T-helper 2 cell treated with Interferon-gamma antibody and Interleukin-4, amounts not matched to agents 100 ng/mL and 5 ng/mL, for 36 hours (primary cell): Measurements from ENCODE around the gene NUMB. TPM values are rescaled to one million over a fixed set of nuclear protein-coding genes. Genes with fewer than 3 reads are reported as not detected.

Experiments used
- intact Hi-C: fragments of 100-400 bp; cut with micrococcal nuclease; formaldehyde crosslinking; loops from one replicate; pipeline ENCODE4 v1.15.1; 2023
- total RNA-seq: library from RNA; stranded (reverse); gene quantifications from 2 replicates; pipeline ENCODE4 v1.2.3, GENCODE V29; 2022

NUMB gene
- total RNA-seq, 1 donor from 2014 or later = 45.0 TPM

GRCh38 chr14:73262427-73263183, 195.7 kb downstream of the NUMB start:
- intact Hi-C loops = no loop called here

- intact Hi-C loops = no loop called here
These were observed 196.6 kb downstream of the NUMB start for GRCh38 chr14:73261520-73262426.

- intact Hi-C loops = no loop called here
These were observed 197.3 kb downstream of the NUMB start for GRCh38 chr14:73261075-73261474.

GRCh38 chr14:73260574-73260973, 197.8 kb downstream of the NUMB start:
- intact Hi-C loops = no loop called here

GRCh38 chr14:73259837-73260236, 198.5 kb downstream of the NUMB start:
- intact Hi-C loops = no loop called here

- intact Hi-C loops = no loop called here
These were observed 199.3 kb downstream of the NUMB start for GRCh38 chr14:73258845-73259611.

GRCh38 chr14:73258076-73258475, 200.3 kb downstream of the NUMB start:
- intact Hi-C loops = no loop called here

- intact Hi-C loops = no loop called here
These were observed 202.6 kb downstream of the NUMB start for GRCh38 chr14:73255693-73256225.

- intact Hi-C loops = no loop called here
These were observed 203.3 kb downstream of the NUMB start for GRCh38 chr14:73255005-73255400.

- intact Hi-C loops = no loop called here
These were observed 203.9 kb downstream of the NUMB start for GRCh38 chr14:73254247-73255004.

GRCh38 chr14:73253721-73254120, 204.6 kb downstream of the NUMB start:
- intact Hi-C loops = no loop called here

- intact Hi-C loops = no loop called here
These were observed 205.1 kb downstream of the NUMB start for GRCh38 chr14:73253323-73253610.

GRCh38 chr14:73252491-73253322, 205.6 kb downstream of the NUMB start:
- intact Hi-C loops = no loop called here

GRCh38 chr14:73251516-73252215, 206.7 kb downstream of the NUMB start:
- intact Hi-C loops = no loop called here

GRCh38 chr14:73250781-73251500, 207.4 kb downstream of the NUMB start:
- intact Hi-C loops = no loop called here

GRCh38 chr14:73250317-73250713, 208.0 kb downstream of the NUMB start:
- intact Hi-C loops = no loop called here

- intact Hi-C loops = no loop called here
These were observed 208.6 kb downstream of the NUMB start for GRCh38 chr14:73249564-73250316.

GRCh38 chr14:73249108-73249507, 209.2 kb downstream of the NUMB start:
- intact Hi-C loops = no loop called here
